Gastroesophageal sphincter (tissue), 4 donors: ENCODE data around the gene SP140. TPM values are rescaled to one million over a fixed set of nuclear protein-coding genes. Genes with fewer than 3 reads are reported as not detected.

Experiments
- ATAC-seq: fragments of 150-250 bp; one replicate; pipeline ENCODE4 v1.9.1; 2016; ENCODE audit warnings: mild to moderate bottlenecking, moderate library complexity
- H3K27ac ChIP-seq, 4 donors: fragments of 200-600 bp; sonication (generic) in 3 of 4; 1 replicate in 3 of 4; 2 replicates in 1 of 4; pipeline ENCODE4 v1.5.1; 2016 to 2019
- H3K27me3 ChIP-seq: fragments of 200-600 bp; sonication (generic); one replicate; pipeline ENCODE4 v1.5.1; 2019
- H3K36me3 ChIP-seq, 2 donors: fragments of 200-600 bp; sonication (generic); one replicate each; pipeline ENCODE4 v1.5.1; 2019; ENCODE audit warnings: control low read depth in 1 of 2
- H3K4me1 ChIP-seq, 3 donors: fragments of 200-600 bp; sonication (generic); 1 replicate in 2 of 3; 2 replicates in 1 of 3; pipeline ENCODE4 v1.5.1; 2016 to 2019; ENCODE audit warnings: control low read depth in 2 of 3
- H3K4me3 ChIP-seq, 2 donors: fragments of 200-600 bp; sonication (generic); one replicate each; pipeline ENCODE4 v1.5.1; 2019; ENCODE audit warnings: mild to moderate bottlenecking in 1 of 2, moderate library complexity in 1 of 2
- H3K9me3 ChIP-seq, 3 donors: fragments of 200-600 bp; sonication (generic); one replicate each; pipeline ENCODE4 v1.5.1; 2017 to 2019; ENCODE audit warnings: control low read depth in 2 of 3
- CTCF ChIP-seq, 4 experiments: fragments of 200-600 bp in 2 of 4; fragments of 450-650 bp in 2 of 4; sonication (generic) in 1 of 4; IDR thresholded peaks; one replicate each; pipeline ENCODE4 v1.5.1; 2017 to 2019; ENCODE audit warnings: antibody characterized with exemption in 4 of 4, mild to moderate bottlenecking in 2 of 4, moderate library complexity in 2 of 4
- EP300 ChIP-seq: sonication (generic); formaldehyde crosslinking; IDR thresholded peaks from one replicate; pipeline ENCODE4 v1.6.1; 2017; ENCODE audit warnings: antibody characterized with exemption, mild to moderate bottlenecking
- POLR2A ChIP-seq, 2 donors: fragments of 450-650 bp; IDR thresholded peaks; one replicate each; pipeline ENCODE4 v1.6.1; 2017; ENCODE audit warnings: antibody characterized with exemption in 2 of 2, mild to moderate bottlenecking in 2 of 2, moderate library complexity in 1 of 2
- POLR2AphosphoS5 ChIP-seq: sonication (generic); formaldehyde crosslinking; IDR thresholded peaks from one replicate; pipeline ENCODE4 v1.6.1; 2017; ENCODE audit warnings: antibody characterized with exemption
- WGBS, 2 donors: methylation state at CpG; one replicate each; pipeline ENCODE4 v1.1.5; 2018; ENCODE audit warnings: low coverage in 1 of 2; 5-methylcytosine and 5-hydroxymethylcytosine counted together
- total RNA-seq, 4 donors: library from RNA; depleted of rRNA; stranded (reverse); fragments of >200 nt; gene quantifications; one replicate each; pipeline ENCODE4 v1.1.0, GENCODE V29; 2016

Gene SP140
- total RNA-seq, 4 donors from 2014 or later = 0.92 to 2.3 (median 2.0) TPM; not detected in 1

- Histone ChIP-seq H3K4me1 (no peaks in the 10 kb centered on the region), H3K9me3 (peaks cover 0 to 23% (median 0%) of the 10 kb centered on the region in 3 donors), H3K36me3 (no peaks in the 10 kb centered on the region), H3K27me3 (no peaks in the 10 kb centered on the region), H3K4me3 (no peak overlapping the region), H3K27ac (no peak overlapping the region)
- 74 to 80% methylated on average over 3 of the region's 3 CpGs for WGBS, 2 donors
- TF ChIP-seq EP300 = no peak
- TF ChIP-seq CTCF (IDR thresholded peaks at IDR 0.05) = no peak
- no peak for TF ChIP-seq POLR2AphosphoS5
- no peak for TF ChIP-seq POLR2A (IDR thresholded peaks at IDR 0.05)
- no peak for ATAC-seq
Observed at GRCh38 chr2:230234122-230234722, 8.7 kb downstream of the SP140 start.

GRCh38 chr2:230234845-230235244 is 9.3 kb downstream of the SP140 start:
- no peaks in the 10 kb centered on the region for H3K4me1 ChIP-seq
- H3K4me3 ChIP-seq = no peak overlapping the region
- H3K36me3 ChIP-seq = no peaks in the 10 kb centered on the region
- 70 to 73% methylated on average over 3 of the region's 3 CpGs for WGBS, 2 donors
- no peak for TF ChIP-seq EP300
- no peak for TF ChIP-seq POLR2A (IDR thresholded peaks at IDR 0.05)
- TF ChIP-seq POLR2AphosphoS5 = no peak
- no peak for TF ChIP-seq CTCF (IDR thresholded peaks at IDR 0.05)
- no peak for ATAC-seq
- H3K27ac ChIP-seq = no peak overlapping the region
- H3K27me3 ChIP-seq = no peaks in the 10 kb centered on the region
- H3K9me3 ChIP-seq = peaks cover 0 to 21% (median 0%) of the 10 kb centered on the region in 3 donors

- Histone ChIP-seq H3K27me3 (no peaks in the 10 kb centered on the region), H3K4me3 (no peak overlapping the region)
Observed at GRCh38 chr2:230244211-230244610, 18.7 kb downstream of the SP140 start.

GRCh38 chr2:230246206-230246605 is 20.7 kb downstream of the SP140 start:
- H3K27ac ChIP-seq = no peak overlapping the region
- no peak overlapping the region for H3K4me3 ChIP-seq
- H3K9me3 ChIP-seq = no peaks in the 10 kb centered on the region
- 37 to 78% methylated on average over 3 of the region's 3 CpGs for WGBS, 2 donors
- H3K27me3 ChIP-seq = no peaks in the 10 kb centered on the region
- H3K36me3 ChIP-seq = no peaks in the 10 kb centered on the region
- H3K4me1 ChIP-seq = no peaks in the 10 kb centered on the region
- no peak for TF ChIP-seq POLR2AphosphoS5
- TF ChIP-seq POLR2A (IDR thresholded peaks at IDR 0.05) = no peak
- no peak for TF ChIP-seq CTCF (IDR thresholded peaks at IDR 0.05)
- TF ChIP-seq EP300 = no peak
- ATAC-seq = no peak

More at GRCh38 chr2:230244211-230244610, 18.7 kb downstream of the SP140 start:
- WGBS, 2 donors = 90 to 100% methylated on average over 1 to 2 of the region's 2 CpGs
- Histone ChIP-seq H3K4me1 (no peaks in the 10 kb centered on the region), H3K9me3 (no peaks in the 10 kb centered on the region), H3K36me3 (no peaks in the 10 kb centered on the region), H3K27ac (no peak overlapping the region)
- no peak for TF ChIP-seq CTCF (IDR thresholded peaks at IDR 0.05)
- no peak for TF ChIP-seq EP300
- no peak for TF ChIP-seq POLR2A (IDR thresholded peaks at IDR 0.05)
- no peak for TF ChIP-seq POLR2AphosphoS5
- no peak for ATAC-seq

- Histone ChIP-seq H3K9me3 (no peaks in the 10 kb centered on the region), H3K4me1 (no peaks in the 10 kb centered on the region), H3K27me3 (no peaks in the 10 kb centered on the region), H3K36me3 (no peaks in the 10 kb centered on the region), H3K4me3 (no peak overlapping the region), H3K27ac (no peak overlapping the region)
- TF ChIP-seq POLR2A (IDR thresholded peaks at IDR 0.05) = no peak
- TF ChIP-seq EP300 = no peak
- no peak for TF ChIP-seq CTCF (IDR thresholded peaks at IDR 0.05)
- TF ChIP-seq POLR2AphosphoS5 = no peak
- 88 to 93% methylated on average over 2 of the region's 2 CpGs for WGBS, 2 donors
- ATAC-seq = no peak
Observed at GRCh38 chr2:230250231-230250630, 24.7 kb downstream of the SP140 start.
